Calu3 (cell line): ENCODE measurements around the gene GMDS. TPM values are rescaled to one million over a fixed set of nuclear protein-coding genes. Genes with fewer than 3 reads are reported as not detected.

Experiments used
- BruUV-seq: library from RNA; stranded (reverse); fragments of 400-500 nt; replicated peaks from 2 replicates; lab custom pipeline; 2021; lab: Mats Ljungman, UMichigan
- CTCF ChIA-PET: fragments of 300-600 bp; sonication (Branson Sonifier 250); formaldehyde crosslinking; loops from one replicate; lab custom pipeline; 2022; ENCODE audit warnings: antibody characterized with exemption; lab: Charles Lee
- DNase-seq: peaks from one replicate; pipeline ENCODE4 v3.0.0; 2022
- H3K27ac Mint-ChIP-seq: one replicate; pipeline ENCODE4 v1.8.0; 2022; ENCODE audit warnings: mixed read lengths; ENCODE audit not compliant: unreplicated experiment
- H3K27me3 Mint-ChIP-seq: one replicate; pipeline ENCODE4 v1.8.0; 2022; ENCODE audit warnings: mixed read lengths; ENCODE audit not compliant: unreplicated experiment
- H3K36me3 Mint-ChIP-seq: one replicate; pipeline ENCODE4 v1.8.0; 2022; ENCODE audit warnings: mild to moderate bottlenecking, moderate library complexity, mixed read lengths; ENCODE audit not compliant: insufficient read depth, unreplicated experiment
- H3K4me1 Mint-ChIP-seq: one replicate; pipeline ENCODE4 v1.8.0; 2022; ENCODE audit warnings: mild to moderate bottlenecking, low read depth, mixed read lengths; ENCODE audit not compliant: unreplicated experiment
- H3K4me3 Mint-ChIP-seq: one replicate; pipeline ENCODE4 v1.8.0; 2022; ENCODE audit warnings: mild to moderate bottlenecking, low read depth, moderate library complexity, mixed read lengths; ENCODE audit not compliant: unreplicated experiment
- H3K9me3 Mint-ChIP-seq: one replicate; pipeline ENCODE4 v1.8.0; 2022; ENCODE audit warnings: low read depth, mixed read lengths; ENCODE audit not compliant: unreplicated experiment
- intact Hi-C: fragments of 100-400 bp; cut with micrococcal nuclease; formaldehyde crosslinking; loops from one replicate; pipeline ENCODE4 v1.10.0; 2022; ENCODE audit not compliant: unreplicated experiment
- total RNA-seq: library from RNA; stranded (reverse); gene quantifications from 2 replicates; pipeline ENCODE4 v1.2.3, GENCODE V29; 2022
- TF ChIP-seq, protein P1 (sequence below): fragments of 200-600 bp; IDR thresholded peaks from one replicate; pipeline ENCODE4 v1.8.0; 2022; ENCODE audit warnings: antibody characterized with exemption; ENCODE audit not compliant: unreplicated experiment

Gene GMDS
- total RNA-seq, 1 experiment from 2014 or later = 58.2 TPM

DNA sequence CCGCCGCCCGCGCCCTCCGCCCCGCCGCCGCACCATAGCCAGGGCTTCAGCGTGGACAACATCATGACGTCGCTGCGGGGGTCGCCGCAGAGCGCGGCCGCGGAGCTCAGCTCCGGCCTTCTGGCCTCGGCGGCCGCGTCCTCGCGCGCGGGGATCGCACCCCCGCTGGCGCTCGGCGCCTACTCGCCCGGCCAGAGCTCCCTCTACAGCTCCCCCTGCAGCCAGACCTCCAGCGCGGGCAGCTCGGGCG, 634.2 kb downstream of the GMDS start:
- H3K9me3 Mint-ChIP-seq = no peaks in the 10 kb centered on the region
- CTCF ChIA-PET = interaction anchor here (0.6 kb wide), 1 partner anchor 92 kb away, joined by 4 read pairs; no protein-coding TSS in a partner anchor
- peak overlapping the region; percentile 80 for H3K4me3 Mint-ChIP-seq
- H3K27ac Mint-ChIP-seq = no peak overlapping the region
- TF ChIP-seq, protein P1, sequence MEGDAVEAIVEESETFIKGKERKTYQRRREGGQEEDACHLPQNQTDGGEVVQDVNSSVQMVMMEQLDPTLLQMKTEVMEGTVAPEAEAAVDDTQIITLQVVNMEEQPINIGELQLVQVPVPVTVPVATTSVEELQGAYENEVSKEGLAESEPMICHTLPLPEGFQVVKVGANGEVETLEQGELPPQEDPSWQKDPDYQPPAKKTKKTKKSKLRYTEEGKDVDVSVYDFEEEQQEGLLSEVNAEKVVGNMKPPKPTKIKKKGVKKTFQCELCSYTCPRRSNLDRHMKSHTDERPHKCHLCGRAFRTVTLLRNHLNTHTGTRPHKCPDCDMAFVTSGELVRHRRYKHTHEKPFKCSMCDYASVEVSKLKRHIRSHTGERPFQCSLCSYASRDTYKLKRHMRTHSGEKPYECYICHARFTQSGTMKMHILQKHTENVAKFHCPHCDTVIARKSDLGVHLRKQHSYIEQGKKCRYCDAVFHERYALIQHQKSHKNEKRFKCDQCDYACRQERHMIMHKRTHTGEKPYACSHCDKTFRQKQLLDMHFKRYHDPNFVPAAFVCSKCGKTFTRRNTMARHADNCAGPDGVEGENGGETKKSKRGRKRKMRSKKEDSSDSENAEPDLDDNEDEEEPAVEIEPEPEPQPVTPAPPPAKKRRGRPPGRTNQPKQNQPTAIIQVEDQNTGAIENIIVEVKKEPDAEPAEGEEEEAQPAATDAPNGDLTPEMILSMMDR = no peak
- H3K27me3 Mint-ChIP-seq = peaks cover 12% of the 10 kb centered on the region
- BruUV-seq = no TSS peak
- intact Hi-C loops = loop anchor here (5.0 kb wide), 2 partner anchors 76 to 151 kb away; no protein-coding TSS in a partner anchor
- peaks cover 8% of the 10 kb centered on the region for H3K4me1 Mint-ChIP-seq
- peak; percentile 55 for DNase-seq
- peaks cover 67% of the 10 kb centered on the region for H3K36me3 Mint-ChIP-seq

GRCh38 chr6:1610497-1611321, 634.7 kb downstream of the GMDS start:
- no peak for DNase-seq
- Mint-ChIP-seq H3K36me3 (peaks cover 67% of the 10 kb centered on the region), H3K27me3 (peaks cover 12% of the 10 kb centered on the region), H3K27ac (peak overlapping the region; percentile 50), H3K4me3 (peak overlapping the region; percentile 80), H3K4me1 (peaks cover 8% of the 10 kb centered on the region), H3K9me3 (no peaks in the 10 kb centered on the region)
- BruUV-seq = TSS peak; percentile 7
- intact Hi-C loops = loop anchor here (5.0 kb wide), 2 partner anchors 77 to 152 kb away; no protein-coding TSS in a partner anchor
- TF ChIP-seq, protein P1 = no peak
- CTCF ChIA-PET = interaction anchor here (0.6 kb wide), 1 partner anchor 236 kb away, joined by 3 read pairs; no protein-coding TSS in a partner anchor

DNA sequence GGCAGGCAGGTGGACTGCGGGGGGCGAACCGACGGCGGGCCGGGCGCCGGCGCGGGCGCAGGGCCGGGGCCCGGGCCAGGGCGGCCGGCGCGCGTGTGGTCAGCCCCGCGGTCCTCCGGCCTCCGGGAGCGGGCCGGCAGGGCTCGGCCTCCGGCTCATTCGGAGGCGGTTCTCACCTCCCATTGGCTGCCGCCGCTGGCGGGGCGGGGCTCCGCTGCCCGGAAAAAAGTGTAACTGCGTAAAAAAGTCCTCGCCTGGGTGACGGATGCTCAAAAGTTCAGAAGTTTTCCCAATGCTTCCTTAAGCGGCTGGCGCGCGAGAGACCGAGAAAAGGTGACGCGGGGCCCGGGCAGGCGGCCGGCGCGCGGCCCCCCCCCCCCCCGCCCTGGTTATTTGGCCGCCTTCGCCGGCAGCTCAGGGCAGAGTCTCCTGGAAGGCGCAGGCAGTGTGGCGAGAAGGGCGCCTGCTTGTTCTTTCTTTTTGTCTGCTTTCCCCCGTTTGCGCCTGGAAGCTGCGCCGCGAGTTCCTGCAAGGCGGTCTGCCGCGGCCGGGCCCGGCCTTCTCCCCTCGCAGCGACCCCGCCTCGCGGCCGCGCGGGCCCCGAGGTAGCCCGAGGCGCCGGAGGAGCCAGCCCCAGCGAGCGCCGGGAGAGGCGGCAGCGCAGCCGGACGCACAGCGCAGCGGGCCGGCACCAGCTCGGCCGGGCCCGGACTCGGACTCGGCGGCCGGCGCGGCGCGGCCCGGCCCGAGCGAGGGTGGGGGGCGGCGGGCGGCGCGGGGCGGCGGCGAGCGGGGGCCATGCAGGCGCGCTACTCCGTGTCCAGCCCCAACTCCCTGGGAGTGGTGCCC, 635.5 kb downstream of the GMDS start, which contains the start of gene FOXC1:
FOXC1 (plus strand) TSS at position 268 of the 849 bp plus-strand sequence; CDS start at position 799, 531 bp downstream.
- H3K9me3 Mint-ChIP-seq = no peaks in the 10 kb centered on the region
- no TSS peak for BruUV-seq
- H3K27ac Mint-ChIP-seq = peak within 1 kb of the TSS; percentile 50
- CTCF ChIA-PET = interaction anchor here (0.6 kb wide), 1 partner anchor 236 kb away, joined by 3 read pairs; no protein-coding TSS in a partner anchor
- H3K4me3 Mint-ChIP-seq = peak within 1 kb of the TSS; percentile 80
- peaks cover 67% of the 10 kb centered on the region for H3K36me3 Mint-ChIP-seq
- intact Hi-C loops = loop anchor here (5.0 kb wide), 2 partner anchors 77 to 152 kb away; no protein-coding TSS in a partner anchor
- peaks cover 8% of the 10 kb centered on the region for H3K4me1 Mint-ChIP-seq
- TF ChIP-seq, protein P1 = no peak
- H3K27me3 Mint-ChIP-seq = peaks cover 12% of the 10 kb centered on the region
- DNase-seq = peak; percentile 90

DNA sequence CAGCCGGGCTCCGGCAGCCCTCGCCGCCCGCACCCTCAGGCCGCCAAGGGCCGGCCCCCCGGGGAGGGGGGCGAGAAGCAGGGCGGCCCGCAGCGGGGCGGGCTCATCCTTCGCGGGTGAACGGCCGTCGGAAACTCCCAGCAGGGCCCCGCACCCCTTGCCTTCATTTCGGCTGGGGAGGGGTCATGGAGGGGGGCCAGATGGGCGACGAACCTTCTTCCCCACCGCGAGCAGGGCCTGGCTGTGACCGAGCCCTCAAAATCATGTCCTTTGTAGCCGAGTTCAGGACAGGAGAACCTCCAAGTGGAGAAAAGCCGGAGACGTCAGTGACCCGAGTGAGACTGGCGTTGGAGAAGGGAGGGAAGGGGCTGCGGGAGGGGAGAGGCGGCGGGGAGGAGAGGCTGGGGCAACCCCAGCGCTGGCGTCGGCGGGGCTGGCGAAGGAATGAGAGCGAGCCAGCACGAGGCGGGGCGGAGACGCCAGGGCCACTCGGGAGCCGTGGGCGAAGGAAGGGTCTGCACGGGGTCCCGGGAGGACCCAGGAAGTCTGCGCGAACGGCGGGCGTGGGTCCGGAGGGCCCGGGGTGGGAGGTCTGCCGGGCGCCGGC, 636.3 kb downstream of the GMDS start:
- DNase-seq = peak; percentile 56
- peaks cover 63% of the 10 kb centered on the region for H3K36me3 Mint-ChIP-seq
- no peaks in the 10 kb centered on the region for H3K9me3 Mint-ChIP-seq
- H3K27ac Mint-ChIP-seq = peak overlapping the region; percentile 45
- peaks cover 12% of the 10 kb centered on the region for H3K27me3 Mint-ChIP-seq
- BruUV-seq = TSS peak; percentile 41
- intact Hi-C loops = no loop called here
- H3K4me1 Mint-ChIP-seq = peaks cover 8% of the 10 kb centered on the region
- TF ChIP-seq, protein P1 = no peak
- peak overlapping the region; percentile 80 for H3K4me3 Mint-ChIP-seq
- CTCF ChIA-PET = no interaction called here
